ENCODE results near the gene PROCR.
"Not testable (repeated sequence)": the region's sequence is repeated elsewhere in the genome, so short reads cannot be mapped to it uniquely, and the experiment has no call there.

PROCR gene

GRCh38 chr20:35155936-35156335 is 15.9 kb upstream of the PROCR start:
- H3K27me3 ChIP-seq (replicated peaks; ENCODE audit: control insufficient read depth, insufficient read depth, low read length), result no peaks in the 10 kb centered on the region
- H3K4me3 ChIP-seq (replicated peaks; ENCODE audit: low read depth, low read length), result no peak overlapping the region
- H3K36me3 ChIP-seq (ENCODE audit: control insufficient read depth, insufficient read depth, low read length), result no peaks in the 10 kb centered on the region
- no peak for TF ChIP-seq CTCF (IDR thresholded peaks at IDR 0.05; ENCODE audit: insufficient read depth, low read length, poor library complexity, severe bottlenecking)
- no peak for DNase-seq (ENCODE audit: extremely low read depth, insufficient read length)

DNA sequence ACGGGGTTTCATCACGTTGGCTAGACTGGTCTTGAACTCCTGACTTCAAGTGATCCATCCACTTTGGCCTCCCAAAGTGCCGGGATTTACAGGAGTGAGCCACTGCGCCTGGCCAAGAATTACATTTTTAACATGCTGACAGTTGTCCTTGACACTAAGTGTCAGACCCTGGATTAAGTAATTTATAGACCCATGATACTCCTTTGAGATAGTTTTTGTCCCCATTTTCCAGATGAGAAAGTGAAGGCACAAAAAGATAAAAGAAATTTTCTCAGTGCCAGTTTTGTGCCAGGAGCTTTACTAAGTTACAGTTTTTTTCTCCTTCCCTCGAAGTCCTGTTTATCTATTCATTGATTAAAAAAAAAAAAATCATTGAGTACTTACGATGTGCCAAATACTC is 14.9 kb upstream of the PROCR start:
- H3K36me3 ChIP-seq (ENCODE audit: control insufficient read depth, insufficient read depth, low read length), result no peaks in the 10 kb centered on the region
- TF ChIP-seq CTCF (IDR thresholded peaks at IDR 0.05; ENCODE audit: insufficient read depth, low read length, poor library complexity, severe bottlenecking), result no peak
- H3K27me3 ChIP-seq (replicated peaks; ENCODE audit: control insufficient read depth, insufficient read depth, low read length), result no peaks in the 10 kb centered on the region
- DNase-seq (ENCODE audit: extremely low read depth, insufficient read length), result no peak
- no peak overlapping the region for H3K4me3 ChIP-seq (replicated peaks; ENCODE audit: low read depth, low read length)

GRCh38 chr20:35160341-35160740 is 11.5 kb upstream of the PROCR start:
- DNase-seq (ENCODE audit: extremely low read depth, insufficient read length); H3K27me3 ChIP-seq (replicated peaks; ENCODE audit: control insufficient read depth, insufficient read depth, low read length); H3K36me3 ChIP-seq (ENCODE audit: control insufficient read depth, insufficient read depth, low read length); H3K4me3 ChIP-seq (replicated peaks; ENCODE audit: low read depth, low read length): not testable (repeated sequence)

GRCh38 chr20:35164531-35164930 is 7.3 kb upstream of the PROCR start:
- H3K36me3 ChIP-seq (ENCODE audit: control insufficient read depth, insufficient read depth, low read length); H3K27me3 ChIP-seq (replicated peaks; ENCODE audit: control insufficient read depth, insufficient read depth, low read length); H3K4me3 ChIP-seq (replicated peaks; ENCODE audit: low read depth, low read length); DNase-seq (ENCODE audit: extremely low read depth, insufficient read length): not testable (repeated sequence)

DNA sequence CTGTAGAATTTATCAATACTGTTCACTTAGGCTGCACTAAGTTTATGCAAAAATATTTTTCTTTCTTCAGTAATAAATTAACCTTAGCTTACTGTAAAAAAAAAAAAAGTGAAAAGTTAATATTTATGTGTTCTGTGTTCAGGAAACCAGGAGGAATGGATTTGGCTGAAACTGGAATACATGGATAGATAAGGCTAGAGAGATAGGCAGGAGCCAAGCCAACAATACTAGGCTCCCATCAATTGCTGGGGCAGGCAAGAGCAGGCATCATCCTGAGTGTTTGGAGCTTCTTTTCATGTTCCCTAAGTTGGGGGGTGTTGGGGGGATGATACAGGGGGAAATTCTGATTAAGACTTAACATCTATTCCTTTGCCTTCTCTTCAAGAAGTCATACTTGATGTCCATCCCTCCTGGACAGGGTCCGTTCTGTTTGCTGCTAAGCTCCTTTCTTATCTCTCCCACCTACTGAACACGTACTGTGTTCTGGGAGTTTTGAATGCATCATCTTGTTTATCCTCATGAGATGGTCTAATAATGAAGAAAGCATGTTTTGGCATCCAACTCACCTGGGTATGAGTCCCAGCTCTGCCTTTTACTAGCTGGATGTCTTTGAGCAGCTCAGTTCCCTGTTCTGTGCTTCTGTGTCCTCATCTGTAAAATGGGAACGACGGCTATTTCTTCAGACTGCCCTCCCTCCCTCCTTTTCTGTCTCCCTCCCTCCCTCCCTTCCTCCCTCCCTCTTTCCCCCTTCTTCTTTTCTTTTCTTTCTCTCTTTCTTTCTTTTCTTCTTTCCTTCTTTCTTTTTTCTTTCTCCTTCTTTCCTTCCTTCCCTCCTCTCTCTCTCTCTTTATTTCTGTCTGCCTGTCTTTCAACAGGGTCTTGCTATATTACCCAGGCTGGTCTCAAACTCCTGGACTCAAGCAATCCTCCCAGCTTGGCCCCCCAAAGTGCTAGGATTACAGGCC is 6.4 kb upstream of the PROCR start:
- H3K4me3 ChIP-seq (replicated peaks; ENCODE audit: low read depth, low read length), result no peak overlapping the region
- no peak for DNase-seq (ENCODE audit: extremely low read depth, insufficient read length)
- no peaks in the 10 kb centered on the region for H3K27me3 ChIP-seq (replicated peaks; ENCODE audit: control insufficient read depth, insufficient read depth, low read length)
- no peaks in the 10 kb centered on the region for H3K36me3 ChIP-seq (ENCODE audit: control insufficient read depth, insufficient read depth, low read length)
- no peak for TF ChIP-seq CTCF (IDR thresholded peaks at IDR 0.05; ENCODE audit: insufficient read depth, low read length, poor library complexity, severe bottlenecking)

- TF ChIP-seq CTCF (IDR thresholded peaks at IDR 0.05; ENCODE audit: insufficient read depth, low read length, poor library complexity, severe bottlenecking), result no peak
These were observed 5.5 kb upstream of the PROCR start for GRCh38 chr20:35166242-35166830.

More at GRCh38 chr20:35166242-35166830, 5.5 kb upstream of the PROCR start:
- Histone ChIP-seq H3K27me3 (replicated peaks; ENCODE audit: control insufficient read depth, insufficient read depth, low read length) (no peaks in the 10 kb centered on the region), H3K4me3 (replicated peaks; ENCODE audit: low read depth, low read length) (no peak overlapping the region), H3K36me3 (ENCODE audit: control insufficient read depth, insufficient read depth, low read length) (no peaks in the 10 kb centered on the region)
- DNase-seq (ENCODE audit: extremely low read depth, insufficient read length), result no peak
